ENCODE results near the gene PSME2. TPM values are rescaled to one million over a fixed set of nuclear protein-coding genes. Genes with fewer than 3 reads are reported as not detected.

PSME2 gene
- total RNA-seq, 1 experiment from 2014 or later = 188 TPM

DNA sequence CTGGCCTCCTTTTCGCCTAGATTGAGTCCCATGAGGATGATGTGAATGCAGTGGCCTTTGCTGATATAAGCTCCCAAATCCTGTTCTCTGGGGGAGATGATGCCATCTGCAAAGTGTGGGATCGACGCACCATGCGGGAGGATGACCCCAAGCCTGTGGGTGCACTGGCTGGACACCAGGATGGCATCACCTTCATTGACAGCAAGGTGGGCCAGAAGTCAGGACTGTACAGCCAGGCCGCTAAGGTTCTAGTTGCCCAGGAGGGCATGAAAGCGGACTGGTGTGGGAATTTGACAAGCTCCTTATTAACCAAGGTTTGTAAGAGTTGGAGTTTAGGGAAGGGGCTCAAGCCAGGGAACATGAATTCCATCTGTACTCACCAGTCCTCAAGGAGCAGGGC is 26.7 kb downstream of the PSME2 start:
- no peaks in the 10 kb centered on the region for H3K4me1 ChIP-seq (ENCODE audit: control insufficient read depth, insufficient read depth, low read length)
- in situ Hi-C loops (cut with HindIII; ENCODE audit: low pct_unique_long_range_greater_than_20kb, low sequenced_read_pairs) = no loop called here
- H3K4me3 ChIP-seq (ENCODE audit: low read depth in 2 of 2, low read length in 2 of 2) = no peak overlapping the region
- no peaks in the 10 kb centered on the region for H3K9me3 ChIP-seq (ENCODE audit: control insufficient read depth, insufficient read depth, low read depth, low read length)
- DNase-seq (ENCODE audit: low read depth, low spot score) (no peak), ATAC-seq (no peak)
- intact Hi-C loops (cut with micrococcal nuclease; ENCODE audit: unreplicated experiment) = no loop called here
- TF ChIP-seq, protein P1, sequence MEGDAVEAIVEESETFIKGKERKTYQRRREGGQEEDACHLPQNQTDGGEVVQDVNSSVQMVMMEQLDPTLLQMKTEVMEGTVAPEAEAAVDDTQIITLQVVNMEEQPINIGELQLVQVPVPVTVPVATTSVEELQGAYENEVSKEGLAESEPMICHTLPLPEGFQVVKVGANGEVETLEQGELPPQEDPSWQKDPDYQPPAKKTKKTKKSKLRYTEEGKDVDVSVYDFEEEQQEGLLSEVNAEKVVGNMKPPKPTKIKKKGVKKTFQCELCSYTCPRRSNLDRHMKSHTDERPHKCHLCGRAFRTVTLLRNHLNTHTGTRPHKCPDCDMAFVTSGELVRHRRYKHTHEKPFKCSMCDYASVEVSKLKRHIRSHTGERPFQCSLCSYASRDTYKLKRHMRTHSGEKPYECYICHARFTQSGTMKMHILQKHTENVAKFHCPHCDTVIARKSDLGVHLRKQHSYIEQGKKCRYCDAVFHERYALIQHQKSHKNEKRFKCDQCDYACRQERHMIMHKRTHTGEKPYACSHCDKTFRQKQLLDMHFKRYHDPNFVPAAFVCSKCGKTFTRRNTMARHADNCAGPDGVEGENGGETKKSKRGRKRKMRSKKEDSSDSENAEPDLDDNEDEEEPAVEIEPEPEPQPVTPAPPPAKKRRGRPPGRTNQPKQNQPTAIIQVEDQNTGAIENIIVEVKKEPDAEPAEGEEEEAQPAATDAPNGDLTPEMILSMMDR (IDR thresholded peaks at IDR 0.05) = no peak
- no peak for TF ChIP-seq POLR2AphosphoS5 (IDR thresholded peaks at IDR 0.05; ENCODE audit: low read depth, low read length)
- TF ChIP-seq REST (IDR thresholded peaks at IDR 0.05; ENCODE audit: insufficient read depth in 1 of 2, low read depth in 2 of 2, low read length in 1 of 2) = no peak
- TF ChIP-seq TCF7L2 (IDR thresholded peaks at IDR 0.05; ENCODE audit: low read depth, low read length) = no peak
- no peak for TF ChIP-seq SIN3A (IDR thresholded peaks at IDR 0.05; ENCODE audit: borderline replicate concordance, insufficient read depth, low read depth, low read length)
- no TSS peak for BruUV-seq (replicated peaks)
- ChIA-PET CTCF (interaction anchor here (0.5 kb wide), 1 partner anchor 11 kb away, joined by 3 read pairs; no protein-coding TSS in a partner anchor), POLR2A (no interaction called here)
- no peak overlapping the region for H3K27ac ChIP-seq (ENCODE audit: low read length)
- peaks cover 2% of the 10 kb centered on the region for H3K36me3 ChIP-seq (ENCODE audit: control insufficient read depth, insufficient read depth, low read length)
- H3K27me3 ChIP-seq (ENCODE audit: control insufficient read depth, insufficient read depth, low read length) = no peaks in the 10 kb centered on the region

- ATAC-seq = no peak
- no peak overlapping the region for H3K27ac ChIP-seq (ENCODE audit: low read length)
- no peaks in the 10 kb centered on the region for H3K4me1 ChIP-seq (ENCODE audit: control insufficient read depth, insufficient read depth, low read length)
- intact Hi-C loops (cut with micrococcal nuclease; ENCODE audit: unreplicated experiment) (no loop called here), in situ Hi-C loops (cut with HindIII; ENCODE audit: low pct_unique_long_range_greater_than_20kb, low sequenced_read_pairs) (no loop called here)
- H3K9me3 ChIP-seq (ENCODE audit: control insufficient read depth, insufficient read depth, low read depth, low read length) = no peaks in the 10 kb centered on the region
- TF ChIP-seq POLR2AphosphoS5 (IDR thresholded peaks at IDR 0.05; ENCODE audit: low read depth, low read length) (no peak), TCF7L2 (IDR thresholded peaks at IDR 0.05; ENCODE audit: low read depth, low read length) (no peak), SIN3A (IDR thresholded peaks at IDR 0.05; ENCODE audit: borderline replicate concordance, insufficient read depth, low read depth, low read length) (no peak), REST (IDR thresholded peaks at IDR 0.05; ENCODE audit: insufficient read depth in 1 of 2, low read depth in 2 of 2, low read length in 1 of 2) (no peak)
- TF ChIP-seq, protein P1 (IDR thresholded peaks at IDR 0.05) = no peak
- ChIA-PET POLR2A (no interaction called here), CTCF (no interaction called here)
- H3K36me3 ChIP-seq (ENCODE audit: control insufficient read depth, insufficient read depth, low read length) = peaks cover 2% of the 10 kb centered on the region
- no peak for DNase-seq (ENCODE audit: low read depth, low spot score)
- no peaks in the 10 kb centered on the region for H3K27me3 ChIP-seq (ENCODE audit: control insufficient read depth, insufficient read depth, low read length)
- BruUV-seq (replicated peaks) = no TSS peak
- no peak overlapping the region for H3K4me3 ChIP-seq (ENCODE audit: low read depth in 2 of 2, low read length in 2 of 2)
These were observed 29.2 kb downstream of the PSME2 start for GRCh38 chr14:24117179-24117578.
